K562 (cell line): ENCODE data around the gene PTGIR. TPM values are rescaled to one million over a fixed set of nuclear protein-coding genes. Genes with fewer than 3 reads are reported as not detected.

ENCODE experiments used
- ATAC-seq: fragments of 200-7000 bp; cut with Tn5 transposase; 3 replicates; pipeline ENCODE4 v1.9.1; 2020; ENCODE audit warnings: moderate library complexity
- BruUV-seq: library from RNA; stranded (reverse); fragments of 400-500 nt; replicated peaks from 2 replicates; lab custom pipeline; 2021; lab: Mats Ljungman, UMichigan
- CTCF ChIA-PET: fragments of 300-600 bp; formaldehyde crosslinking; extraction: SDS; loops from one replicate; lab custom pipeline; 2021; ENCODE audit warnings: low intra/inter-chr PET ratio; lab: Yijun Ruan, JAX
- POLR2A ChIA-PET: fragments of 300-600, 350-650 bp; sonication (Branson Sonifier 250); formaldehyde crosslinking; extraction: SDS; loops from one replicate; lab custom pipeline; 2021; ENCODE audit warnings: antibody characterized with exemption, inconsistent platforms; lab: Yijun Ruan, JAX
- DNase-seq, 4 experiments: peaks; one replicate each; pipeline versions ENCODE4 v3.0.0 to v3.0.0-alpha.2; 2011 to 2018; ENCODE audit warnings: low spot score in 3 of 4, mixed read lengths in 3 of 4; ENCODE audit errors: extremely low read depth in 1 of 4
- FAIRE-seq: peaks from 2 replicates; lab custom pipeline; 2011; peaks lifted over from hg19 to GRCh38; lab: Jason Lieb, UNC
- H2AFZ ChIP-seq: 2 replicates; pipeline ENCODE4 v1.6.0; 2011; ENCODE audit warnings: low read depth, low read length, control low read depth, inconsistent platforms
- H3K27ac ChIP-seq: fragments of 200-600 bp; 3 replicates; pipeline ENCODE4 v1.8.0; 2011; ENCODE audit warnings: low read depth, mild to moderate bottlenecking, control low read depth, inconsistent platforms, low read length, moderate library complexity, mixed read lengths; ENCODE audit errors: extremely low read depth
- H3K27me3 ChIP-seq, 2 experiments: fragments of 300-600 bp in 1 of 2; 2 replicates in 1 of 2; 3 replicates in 1 of 2; pipeline versions ENCODE4 v1.6.0 to v1.8.0; 2011; ENCODE audit warnings: inconsistent platforms in 2 of 2, low read length in 2 of 2, mild to moderate bottlenecking in 1 of 2, mixed read lengths in 1 of 2, moderate library complexity in 1 of 2; ENCODE audit not compliant: control insufficient read depth in 2 of 2, insufficient read depth in 2 of 2
- H3K36me3 ChIP-seq: fragments of 300-600 bp; 3 replicates; pipeline ENCODE4 v1.8.0; 2011; ENCODE audit warnings: mild to moderate bottlenecking, low read length, inconsistent platforms; ENCODE audit not compliant: control insufficient read depth, insufficient read depth
- H3K4me1 ChIP-seq, 2 experiments: fragments of 200-600 bp in 1 of 2; replicated peaks in 1 of 2; 2 replicates in 1 of 2; 3 replicates in 1 of 2; pipeline versions ENCODE4 v1.5.1 to v1.8.0; 2011; ENCODE audit warnings: inconsistent platforms in 2 of 2, low read length in 2 of 2, mild to moderate bottlenecking in 1 of 2, mixed read lengths in 1 of 2, moderate library complexity in 1 of 2; ENCODE audit not compliant: control insufficient read depth in 2 of 2, insufficient read depth in 2 of 2
- H3K4me2 ChIP-seq: 2 replicates; pipeline ENCODE4 v1.6.1; 2011; ENCODE audit warnings: low read length, control low read depth, inconsistent platforms, mixed read lengths; ENCODE audit not compliant: insufficient read depth
- H3K4me3 ChIP-seq: fragments of 200-600 bp; sonication (generic), shearing (Covaris generic); 2 replicates; pipeline ENCODE4 v1.5.1; 2016; ENCODE audit warnings: control low read depth, inconsistent platforms
- H3K79me2 ChIP-seq: fragments of 200-600 bp; 3 replicates; pipeline ENCODE4 v1.8.0; 2011; ENCODE audit warnings: low read length, inconsistent platforms; ENCODE audit not compliant: control insufficient read depth, insufficient read depth
- H3K9ac ChIP-seq, 2 experiments: 2 replicates each; pipeline versions ENCODE4 v1.6.0 to v1.6.1; 2011; ENCODE audit warnings: low read depth in 2 of 2, low read length in 2 of 2, control low read depth in 1 of 2, inconsistent platforms in 1 of 2, mild to moderate bottlenecking in 1 of 2, mixed read lengths in 1 of 2; ENCODE audit not compliant: insufficient read depth in 1 of 2
- H3K9me1 ChIP-seq: one replicate; pipeline ENCODE4 v1.6.0; 2011; ENCODE audit warnings: inconsistent platforms, mild to moderate bottlenecking, low read length, moderate library complexity; ENCODE audit not compliant: control insufficient read depth, insufficient read depth
- H3K9me3 ChIP-seq: replicated peaks from 2 replicates; pipeline ENCODE4 v1.5.1; 2011; ENCODE audit warnings: low read depth, low read length, inconsistent platforms; ENCODE audit not compliant: control insufficient read depth, insufficient read depth
- H4K20me1 ChIP-seq: replicated peaks from 2 replicates; pipeline ENCODE4 v1.6.1; 2011; ENCODE audit warnings: low read length, inconsistent platforms, mixed read lengths; ENCODE audit not compliant: control insufficient read depth, insufficient read depth
- C11orf30 ChIP-seq: fragments of 450-650 bp; IDR thresholded peaks from 2 replicates; pipeline ENCODE4 v1.6.1; 2016; ENCODE audit warnings: low read depth, mild to moderate bottlenecking
- CEBPG ChIP-seq, 3 experiments: fragments of 200-800 bp in 1 of 3; sonication (Bioruptor generic) in 1 of 3; sonication (generic) in 1 of 3; formaldehyde crosslinking in 1 of 3; IDR thresholded peaks in 2 of 3; conservative IDR thresholded peaks in 1 of 3; 2 replicates each; pipeline versions ENCODE4 v1.6.1 to v1.8.0; 2016 to 2022; ENCODE audit warnings: missing compliant biosample characterization in 2 of 3, missing genetic modification characterization in 2 of 3, mild to moderate bottlenecking in 1 of 3, missing genetic modification reagents in 1 of 3
- HDAC3 ChIP-seq: fragments of 450-650 bp; IDR thresholded peaks from 2 replicates; pipeline ENCODE4 v1.6.1; 2018; ENCODE audit warnings: borderline replicate concordance, mild to moderate bottlenecking, moderate library complexity; ENCODE audit not compliant: partially characterized antibody
- MAFF ChIP-seq: IDR thresholded peaks from 2 replicates; pipeline ENCODE4 v1.6.1; 2012; ENCODE audit warnings: low read length, improper control_type of control experiment
- SLC30A9 ChIP-seq: fragments of 250-450 bp; sonication (Bioruptor Pico); IDR thresholded peaks from 2 replicates; pipeline ENCODE4 v1.8.0; 2022; ENCODE audit warnings: mild to moderate bottlenecking, moderate library complexity
- SPI1 ChIP-seq: IDR thresholded peaks from 2 replicates; pipeline ENCODE4 v1.6.1; 2011; ENCODE audit warnings: low read depth, low read length, control low read depth, borderline replicate concordance
- ZC3H11A ChIP-seq: IDR thresholded peaks from 2 replicates; pipeline ENCODE4 v1.6.1; 2012; ENCODE audit warnings: low read depth, low read length, improper control_type of control experiment
- ZNF12 ChIP-seq: sonication (generic); formaldehyde crosslinking; IDR thresholded peaks from 2 replicates; pipeline ENCODE4 v1.4.0; 2020; ENCODE audit warnings: mild to moderate bottlenecking, missing genetic modification reagents
- ZNF316 ChIP-seq: fragments of 450-650 bp; IDR thresholded peaks from 2 replicates; pipeline ENCODE4 v1.6.1; 2016
- WGBS: fragments of 100-300 bp; shearing (Covaris generic); methylation state at CpG from one replicate; pipeline ENCODE4 v1.1.6; 2016; ENCODE audit warnings: low coverage, mixed read lengths; ENCODE audit not compliant: insufficient coverage; ENCODE audit errors: missing lambda C conversion rate; 5-methylcytosine and 5-hydroxymethylcytosine counted together
- in situ Hi-C: fragments of 300-500 bp; cut with MboI; formaldehyde crosslinking; loops from 4 replicates; pipeline ENCODE4 v1.15.0; 2018; ENCODE audit warnings: inconsistent platforms, mixed read lengths
- intact Hi-C: fragments of 100-400 bp; cut with micrococcal nuclease; formaldehyde crosslinking; loops from 2 replicates; pipeline ENCODE4 v1.14.2; 2022
- polyA plus RNA-seq, 8 experiments: library from polyadenylated mRNA; depleted of rRNA in 4 of 8; stranded (reverse) in 5 of 8; unstranded in 3 of 8; fragments of >200 nt; fragmentation: Nextera tagmentation in 2 of 8; fragmentation: Illumina TruSeq in 1 of 8; extraction: Ambion mirVana in 2 of 8; extraction: Trizol in 1 of 8; gene quantifications; 2 replicates each; pipeline versions ENCODE4 v1.2.1 to v1.2.3, GENCODE V29; 2011 to 2014; ENCODE audit warnings: inconsistent platforms in 1 of 8, missing spikeins in 1 of 8
- total RNA-seq, 7 experiments: library from RNA; depleted of rRNA in 6 of 7; stranded (reverse); fragments of >200 nt in 6 of 7; fragmentation: Illumina TruSeq in 2 of 7; extraction: Trizol in 2 of 7; gene quantifications; 2 replicates each; pipeline versions ENCODE4 v1.2.1 to v1.2.3, GENCODE V29; 2011 to 2021; ENCODE audit warnings: low replicate concordance in 1 of 7

PTGIR gene
- total and polyA plus RNA-seq, 9 of the 15 experiments (the other 6 are each of a cell fraction or from before 2014, with no cell fraction given), result 0.11 to 3.4 (median 1.1) TPM; not detected in 1

DNA sequence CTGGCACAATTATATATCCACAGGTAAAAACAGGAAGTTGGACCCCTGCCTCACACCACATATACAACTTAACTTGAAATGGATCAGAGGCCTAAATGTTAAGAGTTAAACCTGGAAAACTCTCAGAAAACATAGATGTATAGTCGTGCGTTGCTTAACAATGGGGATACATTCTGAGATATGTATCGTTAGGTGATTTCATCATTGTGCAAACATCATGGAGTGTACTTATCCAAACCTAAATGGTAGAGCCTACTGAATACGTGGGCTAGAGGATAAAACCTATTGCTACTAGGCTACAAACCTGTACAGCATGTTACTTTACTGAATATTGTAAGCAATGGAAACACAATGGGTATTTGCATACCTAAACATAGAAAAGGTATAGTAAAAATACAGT is 38.6 kb downstream of the PTGIR start:
- no peak overlapping the region for H3K4me3 ChIP-seq
- in situ Hi-C loops, result no loop called here
- no peak for ATAC-seq
- 33% methylated on average over 4 of the region's 4 CpGs for WGBS
- TF ChIP-seq SPI1, result 0 out of 2 replicates have a peak, but pooled peaks have one; percentile 20
- TF ChIP-seq ZNF12 (CRISPR knock-in tag), result no peak
- no peak for TF ChIP-seq CEBPG (CRISPR knock-in tag; IDR thresholded peaks at IDR 0.05)
- 0 out of 4 replicates have a peak, but pooled peaks of 1 of the 2 experiments have one; percentile 36 for TF ChIP-seq CEBPG (tag; conservative IDR thresholded peaks at IDR 0.05 in 1 of 2, IDR thresholded peaks at IDR 0.05 in 1 of 2)
- TF ChIP-seq, all 486 proteins: peak for 2
- FAIRE-seq, result peak; percentile 23
- no peaks in the 10 kb centered on the region for H3K9me1 ChIP-seq
- no peaks in the 10 kb centered on the region for H3K27me3 ChIP-seq
- no peak overlapping the region for H3K9ac ChIP-seq
- H3K27ac ChIP-seq, result no peak overlapping the region
- intact Hi-C loops, result no loop called here
- no peaks in the 10 kb centered on the region for H3K36me3 ChIP-seq
- H3K4me1 ChIP-seq, result peaks cover 0 to 3% of the 10 kb centered on the region in 2 experiments; a peak in 2 of 5 replicates
- ChIA-PET POLR2A (no interaction called here), CTCF (no interaction called here)
- 0 out of 2 replicates have a peak, but pooled peaks cover 3% of the 10 kb centered on the region for H3K9me3 ChIP-seq
- no peak overlapping the region for H3K4me2 ChIP-seq
- H3K79me2 ChIP-seq, result no peaks in the 10 kb centered on the region
- no peak for DNase-seq
- no peaks in the 10 kb centered on the region for H4K20me1 ChIP-seq
- no peak overlapping the region for H2AFZ ChIP-seq
- no TSS peak for BruUV-seq

DNA sequence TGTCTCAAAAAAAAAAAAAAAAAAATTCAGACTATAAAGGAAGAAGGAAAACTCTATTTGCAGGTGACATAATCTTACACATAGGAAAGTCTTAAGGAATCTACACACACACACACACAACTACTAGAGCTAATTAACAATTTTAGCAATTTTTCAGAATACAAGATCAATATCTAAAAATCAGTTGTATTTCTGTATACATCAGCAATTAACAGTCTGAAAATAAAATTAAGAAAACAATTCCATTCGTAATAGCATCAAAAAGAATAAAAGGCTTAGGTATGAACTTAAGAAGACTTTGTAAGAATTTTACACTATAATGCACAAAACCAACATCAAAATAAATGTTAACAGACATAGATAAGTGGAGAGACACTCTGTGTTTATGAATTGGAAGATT is 39.4 kb downstream of the PTGIR start:
- DNase-seq (no peak), ATAC-seq (no peak), FAIRE-seq (no peak)
- Histone ChIP-seq H3K4me3 (no peak overlapping the region), H3K27me3 (no peaks in the 10 kb centered on the region), H3K4me2 (no peak overlapping the region), H3K9ac (no peak overlapping the region), H3K9me1 (no peaks in the 10 kb centered on the region), H3K36me3 (no peaks in the 10 kb centered on the region), H2AFZ (no peak overlapping the region), H3K4me1 (peaks cover 0 to 3% of the 10 kb centered on the region in 2 experiments; a peak in 2 of 5 replicates), H3K9me3 (0 out of 2 replicates have a peak, but pooled peaks cover 3% of the 10 kb centered on the region), H3K79me2 (no peaks in the 10 kb centered on the region), H3K27ac (no peak overlapping the region), H4K20me1 (no peaks in the 10 kb centered on the region)
- POLR2A ChIA-PET, result no interaction called here
- WGBS, result 0% methylated on average over 1 of the region's 1 CpG
- in situ Hi-C loops (no loop called here), intact Hi-C loops (no loop called here)
- no TSS peak for BruUV-seq
- TF ChIP-seq MAFF (peak; percentile 10; the same call in 1 of the 2 replicates), ZC3H11A (no peak), SLC30A9 (CRISPR knock-in tag) (no peak), HDAC3 (no peak), ZNF316 (peak; percentile 73), C11orf30 (peak; percentile 35; the same call in 1 of the 2 replicates)
- CTCF ChIA-PET, result no interaction called here
